Measurements from ENCODE around the gene KAZALD1. TPM values are rescaled to one million over a fixed set of nuclear protein-coding genes. Genes with fewer than 3 reads are reported as not detected.

Gene KAZALD1
- total RNA-seq, 1 donor from 2014 or later = 2.0 TPM

- H3K27me3 ChIP-seq (ENCODE audit: control insufficient read depth, insufficient read depth, low read length) = peaks cover 3% of the 10 kb centered on the region
- no peak overlapping the region for H3K4me3 ChIP-seq (ENCODE audit: low read depth, low read length)
- TF ChIP-seq, protein P1, sequence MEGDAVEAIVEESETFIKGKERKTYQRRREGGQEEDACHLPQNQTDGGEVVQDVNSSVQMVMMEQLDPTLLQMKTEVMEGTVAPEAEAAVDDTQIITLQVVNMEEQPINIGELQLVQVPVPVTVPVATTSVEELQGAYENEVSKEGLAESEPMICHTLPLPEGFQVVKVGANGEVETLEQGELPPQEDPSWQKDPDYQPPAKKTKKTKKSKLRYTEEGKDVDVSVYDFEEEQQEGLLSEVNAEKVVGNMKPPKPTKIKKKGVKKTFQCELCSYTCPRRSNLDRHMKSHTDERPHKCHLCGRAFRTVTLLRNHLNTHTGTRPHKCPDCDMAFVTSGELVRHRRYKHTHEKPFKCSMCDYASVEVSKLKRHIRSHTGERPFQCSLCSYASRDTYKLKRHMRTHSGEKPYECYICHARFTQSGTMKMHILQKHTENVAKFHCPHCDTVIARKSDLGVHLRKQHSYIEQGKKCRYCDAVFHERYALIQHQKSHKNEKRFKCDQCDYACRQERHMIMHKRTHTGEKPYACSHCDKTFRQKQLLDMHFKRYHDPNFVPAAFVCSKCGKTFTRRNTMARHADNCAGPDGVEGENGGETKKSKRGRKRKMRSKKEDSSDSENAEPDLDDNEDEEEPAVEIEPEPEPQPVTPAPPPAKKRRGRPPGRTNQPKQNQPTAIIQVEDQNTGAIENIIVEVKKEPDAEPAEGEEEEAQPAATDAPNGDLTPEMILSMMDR (IDR thresholded peaks at IDR 0.05; ENCODE audit: insufficient read depth, low read length, poor library complexity, severe bottlenecking) = no peak
- no peak for DNase-seq (ENCODE audit: low read depth)
- H3K36me3 ChIP-seq (ENCODE audit: control insufficient read depth, insufficient read depth, low read length) = no peaks in the 10 kb centered on the region
Observed at GRCh38 chr10:101064415-101065030, 2.7 kb downstream of the KAZALD1 start.

- H3K4me3 ChIP-seq (ENCODE audit: low read depth, low read length) = no peak overlapping the region
- TF ChIP-seq, protein P1 (IDR thresholded peaks at IDR 0.05; ENCODE audit: insufficient read depth, low read length, poor library complexity, severe bottlenecking) = no peak
- H3K27me3 ChIP-seq (ENCODE audit: control insufficient read depth, insufficient read depth, low read length) = peaks cover 3% of the 10 kb centered on the region
Observed at GRCh38 chr10:101065481-101066145, 3.8 kb downstream of the KAZALD1 start.

GRCh38 chr10:101066146-101066895, 4.5 kb downstream of the KAZALD1 start:
- TF ChIP-seq, protein P1 (IDR thresholded peaks at IDR 0.05; ENCODE audit: insufficient read depth, low read length, poor library complexity, severe bottlenecking) = peak; percentile 59
- DNase-seq (ENCODE audit: low read depth) = no peak
- no peaks in the 10 kb centered on the region for H3K36me3 ChIP-seq (ENCODE audit: control insufficient read depth, insufficient read depth, low read length)

More at GRCh38 chr10:101065481-101066145, 3.8 kb downstream of the KAZALD1 start:
- no peak for DNase-seq (ENCODE audit: low read depth)
- H3K36me3 ChIP-seq (ENCODE audit: control insufficient read depth, insufficient read depth, low read length) = no peaks in the 10 kb centered on the region

DNA sequence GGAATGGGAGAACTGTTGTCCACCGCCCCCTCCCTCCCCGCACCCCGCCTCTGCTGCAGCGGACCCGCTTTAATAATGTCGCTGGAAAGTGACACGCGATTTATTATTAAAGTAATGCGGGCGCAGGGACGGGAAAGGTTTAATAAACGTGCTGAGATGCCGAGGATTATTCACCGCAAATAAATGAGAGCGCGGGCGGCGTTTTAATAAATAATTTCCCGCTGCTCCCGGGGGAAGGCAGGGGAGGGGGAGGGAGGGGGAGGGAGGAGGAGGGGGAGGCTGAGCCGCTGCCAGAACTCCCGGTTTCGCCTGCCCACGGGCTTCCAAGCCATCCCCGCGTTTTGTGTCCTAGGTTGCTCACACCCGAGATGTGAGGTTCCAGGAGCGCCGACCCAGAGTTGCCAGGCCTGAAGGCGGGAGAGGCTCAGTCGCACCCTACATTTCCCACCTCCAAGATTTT, 5.1 kb downstream of the KAZALD1 start:
- H3K36me3 ChIP-seq (ENCODE audit: control insufficient read depth, insufficient read depth, low read length) = no peaks in the 10 kb centered on the region
- peak overlapping the region; percentile 54 for H3K4me3 ChIP-seq (ENCODE audit: low read depth, low read length)
- H3K27me3 ChIP-seq (ENCODE audit: control insufficient read depth, insufficient read depth, low read length) = peaks cover 7% of the 10 kb centered on the region
- TF ChIP-seq, protein P1 (IDR thresholded peaks at IDR 0.05; ENCODE audit: insufficient read depth, low read length, poor library complexity, severe bottlenecking) = no peak
- DNase-seq (ENCODE audit: low read depth) = no peak

More at GRCh38 chr10:101066146-101066895, 4.5 kb downstream of the KAZALD1 start:
- peak overlapping the region; percentile 54 for H3K4me3 ChIP-seq (ENCODE audit: low read depth, low read length)
- H3K27me3 ChIP-seq (ENCODE audit: control insufficient read depth, insufficient read depth, low read length) = peaks cover 3% of the 10 kb centered on the region

DNA sequence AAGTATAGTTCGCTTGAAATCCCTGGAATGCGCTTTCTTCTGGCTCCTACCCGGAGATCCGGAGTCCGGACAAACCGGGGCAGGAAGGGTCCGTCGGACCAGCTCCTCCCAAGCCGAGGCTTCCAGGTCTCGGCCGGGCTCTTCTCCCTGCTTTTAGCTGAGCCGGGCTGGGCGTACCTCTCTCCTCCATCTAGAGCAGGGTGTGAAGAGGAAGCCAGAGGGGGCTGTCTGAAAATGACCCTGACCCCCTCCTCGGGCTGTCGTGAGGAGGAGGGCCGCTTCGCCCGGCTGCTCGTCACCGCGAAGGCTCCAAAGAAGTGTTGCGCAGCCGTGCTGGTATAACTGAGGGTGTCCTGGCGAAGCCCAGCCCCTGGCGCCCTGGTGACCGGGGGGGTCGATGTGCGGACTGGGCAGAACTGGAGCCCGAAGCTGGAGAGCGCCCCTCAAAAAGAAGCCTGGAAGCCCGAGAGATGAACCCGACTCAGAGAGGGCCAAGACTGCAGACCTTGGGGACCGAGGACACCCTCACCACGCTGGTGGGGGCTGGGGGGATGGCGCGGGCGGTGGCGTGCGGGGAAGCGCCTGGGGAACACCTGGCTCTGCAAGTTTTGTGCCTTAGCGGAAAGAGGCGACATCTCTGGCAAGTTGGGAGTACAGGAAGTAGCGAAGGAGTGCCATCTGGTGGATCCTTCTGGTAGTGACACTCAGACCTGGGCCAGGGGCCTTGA, 5.7 kb downstream of the KAZALD1 start:
- TF ChIP-seq, protein P1 (IDR thresholded peaks at IDR 0.05; ENCODE audit: insufficient read depth, low read length, poor library complexity, severe bottlenecking) = peak; percentile 80
- DNase-seq (ENCODE audit: low read depth) = no peak
- peak overlapping the region; percentile 54 for H3K4me3 ChIP-seq (ENCODE audit: low read depth, low read length)
- H3K36me3 ChIP-seq (ENCODE audit: control insufficient read depth, insufficient read depth, low read length) = no peaks in the 10 kb centered on the region
- peaks cover 11% of the 10 kb centered on the region for H3K27me3 ChIP-seq (ENCODE audit: control insufficient read depth, insufficient read depth, low read length)
